HG03097 (cell line): ENCODE measurements around the gene TMEM61.

Experiments used
- ATAC-seq: cut with Tn5 transposase; IDR thresholded peaks from one replicate; pipeline ENCODE4 v1.9.1; 2021; ENCODE audit not compliant: unreplicated experiment, low FRiP score

The TMEM61 gene

GRCh38 chr1:54984131-54984842 lies 3.9 kb downstream of the TMEM61 start:
- ATAC-seq = no peak

GRCh38 chr1:54985556-54985955 lies 5.1 kb downstream of the TMEM61 start:
- no peak for ATAC-seq

GRCh38 chr1:54986025-54986424 lies 5.6 kb downstream of the TMEM61 start:
- no peak for ATAC-seq

GRCh38 chr1:54986533-54986932 lies 6.1 kb downstream of the TMEM61 start:
- ATAC-seq = no peak

GRCh38 chr1:54987427-54987826 lies 7.0 kb downstream of the TMEM61 start:
- no peak for ATAC-seq

- no peak for ATAC-seq
Observed at GRCh38 chr1:54987919-54988705, 7.7 kb downstream of the TMEM61 start.

- no peak for ATAC-seq
Observed at GRCh38 chr1:54988975-54989374, 8.5 kb downstream of the TMEM61 start.

GRCh38 chr1:54989473-54989872 lies 9.0 kb downstream of the TMEM61 start:
- no peak for ATAC-seq

- ATAC-seq = no peak
Observed at GRCh38 chr1:54989968-54990810, 9.8 kb downstream of the TMEM61 start.

GRCh38 chr1:54990916-54991315 lies 10.5 kb downstream of the TMEM61 start:
- no peak for ATAC-seq

GRCh38 chr1:54991939-54992338 lies 11.5 kb downstream of the TMEM61 start:
- ATAC-seq = no peak

GRCh38 chr1:54993140-54993539 lies 12.7 kb downstream of the TMEM61 start:
- no peak for ATAC-seq

GRCh38 chr1:54994355-54994990 lies 14.0 kb downstream of the TMEM61 start:
- ATAC-seq = no peak

- no peak for ATAC-seq
Observed at GRCh38 chr1:54995013-54995760, 14.8 kb downstream of the TMEM61 start.

GRCh38 chr1:54995835-54996234 lies 15.4 kb downstream of the TMEM61 start:
- ATAC-seq = no peak

GRCh38 chr1:54996359-54996868 lies 16.0 kb downstream of the TMEM61 start:
- ATAC-seq = no peak

GRCh38 chr1:54996869-54997710 lies 16.7 kb downstream of the TMEM61 start:
- ATAC-seq = no peak

- ATAC-seq = no peak
Observed at GRCh38 chr1:54997711-54997986, 17.2 kb downstream of the TMEM61 start.

GRCh38 chr1:54998100-54998499 lies 17.7 kb downstream of the TMEM61 start:
- no peak for ATAC-seq
